Smooth muscle cell (in vitro differentiated cells): ENCODE data around the gene THSD7A. TPM values are rescaled to one million over a fixed set of nuclear protein-coding genes. Genes with fewer than 3 reads are reported as not detected.

Experiments
- DNase-seq: peaks from one replicate; lab custom pipeline; 2025; ENCODE audit not compliant: unreplicated experiment; lab: John Stamatoyannopoulos, UW
- H2AFZ ChIP-seq: fragments of 200-600 bp; sonication (generic); 2 replicates; pipeline ENCODE4 v1.6.0; 2016; ENCODE audit warnings: antibody characterized with exemption, low read depth, mild to moderate bottlenecking
- H3F3A ChIP-seq: fragments of 200-600 bp; sonication (generic); 2 replicates; pipeline ENCODE4 v1.6.0; 2017; ENCODE audit warnings: antibody characterized with exemption, low read depth
- H3K27ac ChIP-seq: fragments of 200-600 bp; sonication (generic); 2 replicates; pipeline ENCODE4 v1.5.1; 2016; ENCODE audit warnings: low read depth, mild to moderate bottlenecking
- H3K27me3 ChIP-seq: fragments of 200-600 bp; sonication (generic); 2 replicates; pipeline ENCODE4 v1.6.1; 2016; ENCODE audit warnings: low read depth, mild to moderate bottlenecking
- H3K36me3 ChIP-seq: fragments of 200-600 bp; sonication (generic); 2 replicates; pipeline ENCODE4 v1.5.1; 2016; ENCODE audit warnings: low read depth
- H3K4me1 ChIP-seq: fragments of 200-600 bp; sonication (generic); 2 replicates; pipeline ENCODE4 v1.5.1; 2016; ENCODE audit warnings: low read depth
- H3K4me2 ChIP-seq: fragments of 200-600 bp; sonication (generic); 2 replicates; pipeline ENCODE4 v1.6.0; 2016; ENCODE audit warnings: mild to moderate bottlenecking
- H3K4me3 ChIP-seq: fragments of 200-600 bp; sonication (generic); 2 replicates; pipeline ENCODE4 v1.5.1; 2016; ENCODE audit warnings: mild to moderate bottlenecking
- H3K79me2 ChIP-seq: fragments of 200-600 bp; sonication (generic); 2 replicates; pipeline ENCODE4 v1.6.0; 2016; ENCODE audit warnings: low read depth, mild to moderate bottlenecking
- H3K9ac ChIP-seq: fragments of 200-600 bp; sonication (generic); 2 replicates; pipeline ENCODE4 v1.6.0; 2016; ENCODE audit warnings: low read depth
- H3K9me3 ChIP-seq: fragments of 200-600 bp; sonication (generic); replicated peaks from 2 replicates; pipeline ENCODE4 v1.5.1; 2016; ENCODE audit warnings: low read depth
- H4K20me1 ChIP-seq: fragments of 200-600 bp; sonication (generic); 2 replicates; pipeline ENCODE4 v1.6.0; 2016; ENCODE audit warnings: low read depth
- WGBS: methylation state at CpG from one replicate; pipeline ENCODE4 v1.1.7; 2016; ENCODE audit warnings: low lambda C conversion rate; 5-methylcytosine and 5-hydroxymethylcytosine counted together
- polyA plus RNA-seq: library from polyadenylated mRNA; unstranded; fragments of >200 nt; fragmentation: Nextera tagmentation; extraction: Ambion mirVana; gene quantifications from 2 replicates; pipeline ENCODE4 v1.2.1, GENCODE V29; 2016
- total RNA-seq: library from RNA; depleted of rRNA; stranded (reverse); fragments of >200 nt; gene quantifications from 2 replicates; pipeline ENCODE4 v1.2.3, GENCODE V29; 2014
- TF ChIP-seq, protein P1 (sequence below): fragments of 200-600 bp; sonication (generic); IDR thresholded peaks from 2 replicates; pipeline ENCODE4 v1.5.1; 2017; ENCODE audit warnings: borderline replicate concordance, mild to moderate bottlenecking, antibody characterized with exemption; ENCODE audit not compliant: insufficient read depth, poor library complexity, severe bottlenecking

The THSD7A gene
- total and polyA plus RNA-seq, 2 experiments from 2014 or later: 1.7 to 2.7 TPM

DNA sequence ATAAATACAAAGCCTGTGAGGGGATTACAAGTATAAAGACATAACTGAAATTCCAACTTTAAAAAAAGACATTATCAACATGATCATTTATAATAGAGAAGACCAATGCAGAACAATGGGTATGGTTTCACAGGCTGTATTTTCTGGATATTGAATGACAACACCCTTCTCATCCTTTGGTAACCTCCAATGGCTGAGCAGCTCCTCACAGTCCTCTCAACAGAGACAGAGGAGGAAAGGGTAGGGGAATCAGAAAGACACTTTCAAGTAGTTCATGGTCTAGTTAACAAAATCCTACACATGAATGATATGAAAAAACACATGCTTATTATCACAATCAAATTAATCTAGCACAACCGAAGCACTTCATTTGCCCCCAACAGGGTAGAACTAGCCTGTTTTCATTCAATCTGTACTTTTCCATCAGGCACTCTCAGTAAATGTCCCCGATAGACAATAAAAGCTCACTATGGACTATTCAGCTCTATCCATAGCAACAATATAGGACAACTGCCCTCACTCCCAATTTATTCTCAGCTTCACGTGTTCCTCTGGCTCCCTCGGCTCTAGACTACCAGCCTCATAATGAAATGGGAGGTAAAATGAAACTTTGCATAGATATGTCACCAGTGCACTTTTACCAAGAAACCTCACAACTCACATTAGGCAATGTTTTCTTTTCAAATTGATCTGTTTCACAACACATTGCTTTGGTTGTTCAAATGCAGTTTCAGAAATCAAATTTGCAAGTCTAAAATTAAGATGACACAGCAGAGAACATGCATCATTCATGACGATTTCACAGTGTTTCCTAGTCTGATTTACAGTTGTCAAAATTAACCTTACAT is 211.4 kb downstream of the THSD7A start:
- WGBS: 91% methylated on average over 5 of the region's 5 CpGs
- Histone ChIP-seq H4K20me1 (no peaks in the 10 kb centered on the region), H3F3A (no peaks in the 10 kb centered on the region), H3K27me3 (no peaks in the 10 kb centered on the region), H2AFZ (no peak overlapping the region), H3K4me1 (no peaks in the 10 kb centered on the region), H3K4me3 (no peak overlapping the region), H3K36me3 (no peaks in the 10 kb centered on the region), H3K9me3 (no peaks in the 10 kb centered on the region), H3K27ac (no peak overlapping the region), H3K79me2 (no peaks in the 10 kb centered on the region), H3K9ac (no peak overlapping the region), H3K4me2 (no peak overlapping the region)
- no peak for DNase-seq
- TF ChIP-seq, protein P1, sequence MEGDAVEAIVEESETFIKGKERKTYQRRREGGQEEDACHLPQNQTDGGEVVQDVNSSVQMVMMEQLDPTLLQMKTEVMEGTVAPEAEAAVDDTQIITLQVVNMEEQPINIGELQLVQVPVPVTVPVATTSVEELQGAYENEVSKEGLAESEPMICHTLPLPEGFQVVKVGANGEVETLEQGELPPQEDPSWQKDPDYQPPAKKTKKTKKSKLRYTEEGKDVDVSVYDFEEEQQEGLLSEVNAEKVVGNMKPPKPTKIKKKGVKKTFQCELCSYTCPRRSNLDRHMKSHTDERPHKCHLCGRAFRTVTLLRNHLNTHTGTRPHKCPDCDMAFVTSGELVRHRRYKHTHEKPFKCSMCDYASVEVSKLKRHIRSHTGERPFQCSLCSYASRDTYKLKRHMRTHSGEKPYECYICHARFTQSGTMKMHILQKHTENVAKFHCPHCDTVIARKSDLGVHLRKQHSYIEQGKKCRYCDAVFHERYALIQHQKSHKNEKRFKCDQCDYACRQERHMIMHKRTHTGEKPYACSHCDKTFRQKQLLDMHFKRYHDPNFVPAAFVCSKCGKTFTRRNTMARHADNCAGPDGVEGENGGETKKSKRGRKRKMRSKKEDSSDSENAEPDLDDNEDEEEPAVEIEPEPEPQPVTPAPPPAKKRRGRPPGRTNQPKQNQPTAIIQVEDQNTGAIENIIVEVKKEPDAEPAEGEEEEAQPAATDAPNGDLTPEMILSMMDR: no peak

DNA sequence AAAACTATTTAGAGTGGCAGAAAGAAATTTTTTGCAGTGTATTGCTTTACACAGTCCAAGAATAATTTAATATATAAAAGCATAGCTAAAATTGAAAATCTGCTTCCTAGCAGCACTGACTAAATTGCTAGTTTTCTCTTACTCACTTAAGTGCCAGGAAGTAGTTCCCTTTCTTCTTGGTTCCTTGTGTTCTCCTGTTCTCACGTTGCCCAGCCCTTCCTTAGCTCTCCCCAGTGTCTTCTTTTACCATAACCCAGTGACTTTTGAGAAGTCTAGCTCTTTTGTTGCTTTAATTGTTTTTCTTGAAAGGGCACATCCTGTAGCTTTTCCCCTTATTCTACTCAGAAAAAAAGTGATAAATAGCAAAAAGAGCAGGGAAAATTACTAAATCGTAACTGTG is 215.5 kb downstream of the THSD7A start:
- Histone ChIP-seq H3K27ac (no peak overlapping the region), H3K36me3 (no peaks in the 10 kb centered on the region), H3F3A (no peaks in the 10 kb centered on the region), H3K4me1 (no peaks in the 10 kb centered on the region), H3K4me3 (no peak overlapping the region), H3K9me3 (no peaks in the 10 kb centered on the region), H3K27me3 (no peaks in the 10 kb centered on the region), H4K20me1 (no peaks in the 10 kb centered on the region), H3K4me2 (no peak overlapping the region), H2AFZ (no peak overlapping the region), H3K79me2 (no peaks in the 10 kb centered on the region), H3K9ac (no peak overlapping the region)
- DNase-seq: no peak
- WGBS: 71% methylated on average over 2 of the region's 2 CpGs
- TF ChIP-seq, protein P1: no peak

DNA sequence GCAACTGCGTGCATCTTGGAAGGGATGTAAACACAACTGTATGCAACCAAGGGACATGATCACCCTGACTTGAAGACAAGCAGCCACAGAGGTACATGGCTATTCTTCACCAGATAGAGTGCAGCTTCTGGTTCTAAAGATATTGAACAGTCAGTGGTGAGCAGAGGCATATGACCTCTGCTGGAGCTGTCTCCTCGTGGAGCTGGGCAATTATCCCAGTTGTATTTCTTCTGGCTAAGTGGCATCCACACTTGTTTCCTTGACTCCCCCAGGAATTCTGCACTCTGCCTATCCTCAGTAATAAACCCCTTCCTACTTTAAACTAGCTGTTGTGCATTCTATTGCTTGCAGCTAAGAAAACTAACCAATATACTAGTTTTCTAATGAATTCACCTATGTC is 216.8 kb downstream of the THSD7A start:
- Histone ChIP-seq H2AFZ (no peak overlapping the region), H3K9me3 (no peaks in the 10 kb centered on the region), H3K27ac (no peak overlapping the region), H3K4me1 (no peaks in the 10 kb centered on the region), H3K36me3 (no peaks in the 10 kb centered on the region), H3F3A (no peaks in the 10 kb centered on the region), H4K20me1 (no peaks in the 10 kb centered on the region), H3K9ac (no peak overlapping the region), H3K4me2 (no peak overlapping the region), H3K27me3 (no peaks in the 10 kb centered on the region), H3K4me3 (no peak overlapping the region), H3K79me2 (no peaks in the 10 kb centered on the region)
- TF ChIP-seq, protein P1: no peak
- DNase-seq: no peak
- WGBS: 70% methylated on average over 2 of the region's 2 CpGs
